GM04503 (cell line): ENCODE results near the gene ZNF500.

Experiments
- DNase-seq: peaks from one replicate; pipeline ENCODE4 v3.0.0-alpha.2; 2012; ENCODE audit warnings: low read depth

The ZNF500 gene

GRCh38 chr16:4766875-4767628, at the start of gene ZNF500:
ZNF500 (minus strand) TSS chr16:4767162; CDS start chr16:4765978, 1,184 bp downstream.
- DNase-seq, result peak; percentile 76

- DNase-seq, result no peak
Observed at GRCh38 chr16:4814542-4815173, 47.7 kb upstream of the ZNF500 start.

DNA sequence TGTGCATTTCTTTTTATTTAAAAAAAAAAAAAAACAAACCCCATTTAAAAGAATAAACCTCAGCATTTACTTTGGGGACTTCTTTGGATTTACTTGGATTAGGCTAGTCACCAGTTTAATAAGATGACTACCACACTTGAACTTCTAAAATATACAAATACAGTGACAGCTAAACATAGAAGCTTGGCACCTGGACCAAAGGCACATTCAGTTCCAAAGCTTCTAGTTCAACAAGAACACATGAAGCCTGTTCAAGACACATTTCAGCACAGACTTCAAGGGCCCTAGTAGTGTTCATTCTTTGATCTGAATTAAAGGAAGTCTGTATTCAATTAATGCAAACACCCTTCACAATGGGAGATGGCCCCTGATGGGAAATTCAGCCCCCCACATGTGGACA, 47.1 kb upstream of the ZNF500 start:
- DNase-seq, result no peak

- no peak for DNase-seq
Observed at GRCh38 chr16:4813251-4814003, 46.5 kb upstream of the ZNF500 start.

DNA sequence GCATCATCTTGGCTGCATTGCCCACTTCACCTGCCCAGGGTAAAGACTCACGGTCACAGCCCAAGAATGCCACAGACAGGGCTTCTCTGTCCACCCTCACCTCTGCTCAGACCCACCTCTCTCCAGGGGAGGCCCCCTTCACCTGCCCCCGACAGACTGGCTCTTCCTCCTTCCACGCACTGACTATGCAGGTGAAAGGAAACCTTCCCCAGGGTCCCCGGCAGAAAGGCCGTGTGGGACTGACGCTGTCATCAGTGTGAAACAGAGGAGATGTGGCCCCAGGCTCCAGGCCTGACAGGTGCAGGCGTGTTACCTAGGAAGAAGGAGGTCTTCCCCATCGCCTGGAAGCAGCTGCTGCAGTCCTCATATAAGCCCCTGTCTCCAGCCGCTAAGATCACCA, 44.8 kb upstream of the ZNF500 start:
- DNase-seq, result no peak

DNA sequence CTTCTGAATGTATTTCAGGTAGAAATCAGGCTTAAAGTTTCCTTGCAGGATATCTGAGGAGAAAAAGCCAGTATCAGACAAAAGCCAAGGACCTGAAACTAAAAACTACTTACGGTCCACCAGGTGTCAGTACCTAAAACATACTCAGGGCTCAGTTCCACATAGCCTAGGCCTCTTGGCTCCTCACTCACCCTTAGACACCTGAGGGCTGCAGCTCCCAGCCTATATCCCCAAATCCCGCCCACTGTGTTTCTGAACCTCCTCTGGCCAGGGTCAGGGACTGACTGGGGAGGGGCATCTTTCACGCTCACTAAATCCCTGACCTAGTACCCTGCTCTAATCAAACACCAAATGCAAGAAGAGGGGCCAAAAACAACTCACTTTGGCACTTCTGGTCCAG, 44.3 kb upstream of the ZNF500 start:
- no peak for DNase-seq

DNA sequence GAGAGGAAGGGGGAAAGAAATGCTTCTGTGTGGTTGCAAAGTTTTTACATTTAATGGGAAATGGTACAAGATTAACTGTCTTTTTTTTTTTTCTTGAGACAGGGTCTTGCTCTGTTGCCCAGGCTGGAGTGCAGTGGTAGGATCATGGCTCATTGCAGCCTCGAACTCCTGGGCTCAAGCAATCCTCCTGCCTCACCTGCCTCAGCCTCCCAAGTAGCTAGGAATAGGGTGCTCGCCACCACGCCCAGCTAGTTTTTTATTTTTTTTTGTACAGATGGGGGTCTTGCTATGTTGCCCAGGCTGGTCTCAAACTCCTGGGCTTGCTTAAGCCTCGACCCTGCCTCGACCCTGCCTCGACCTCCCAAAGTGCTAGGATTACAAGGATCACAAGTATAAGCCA, 39.3 kb upstream of the ZNF500 start:
- no peak for DNase-seq

DNA sequence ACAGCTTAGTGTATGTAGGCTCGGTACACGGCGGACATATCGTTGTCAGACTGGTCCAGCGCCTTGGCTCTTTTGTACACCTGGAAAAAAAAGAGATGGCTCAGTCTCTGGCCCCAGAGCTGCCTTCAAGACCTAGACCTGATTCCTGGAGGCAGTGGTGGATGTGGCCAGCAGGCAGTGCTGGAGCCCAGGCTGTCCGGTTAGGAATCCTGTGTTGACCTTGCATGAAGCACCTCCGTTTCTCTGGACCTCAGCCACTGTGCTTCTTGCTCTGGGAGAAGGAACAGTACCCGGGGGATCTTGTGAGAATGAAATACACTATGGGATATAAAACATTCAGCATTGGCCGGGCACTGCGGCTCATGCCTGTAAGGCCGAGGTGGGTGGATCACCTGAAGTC, 38.3 kb upstream of the ZNF500 start:
- DNase-seq, result no peak

DNA sequence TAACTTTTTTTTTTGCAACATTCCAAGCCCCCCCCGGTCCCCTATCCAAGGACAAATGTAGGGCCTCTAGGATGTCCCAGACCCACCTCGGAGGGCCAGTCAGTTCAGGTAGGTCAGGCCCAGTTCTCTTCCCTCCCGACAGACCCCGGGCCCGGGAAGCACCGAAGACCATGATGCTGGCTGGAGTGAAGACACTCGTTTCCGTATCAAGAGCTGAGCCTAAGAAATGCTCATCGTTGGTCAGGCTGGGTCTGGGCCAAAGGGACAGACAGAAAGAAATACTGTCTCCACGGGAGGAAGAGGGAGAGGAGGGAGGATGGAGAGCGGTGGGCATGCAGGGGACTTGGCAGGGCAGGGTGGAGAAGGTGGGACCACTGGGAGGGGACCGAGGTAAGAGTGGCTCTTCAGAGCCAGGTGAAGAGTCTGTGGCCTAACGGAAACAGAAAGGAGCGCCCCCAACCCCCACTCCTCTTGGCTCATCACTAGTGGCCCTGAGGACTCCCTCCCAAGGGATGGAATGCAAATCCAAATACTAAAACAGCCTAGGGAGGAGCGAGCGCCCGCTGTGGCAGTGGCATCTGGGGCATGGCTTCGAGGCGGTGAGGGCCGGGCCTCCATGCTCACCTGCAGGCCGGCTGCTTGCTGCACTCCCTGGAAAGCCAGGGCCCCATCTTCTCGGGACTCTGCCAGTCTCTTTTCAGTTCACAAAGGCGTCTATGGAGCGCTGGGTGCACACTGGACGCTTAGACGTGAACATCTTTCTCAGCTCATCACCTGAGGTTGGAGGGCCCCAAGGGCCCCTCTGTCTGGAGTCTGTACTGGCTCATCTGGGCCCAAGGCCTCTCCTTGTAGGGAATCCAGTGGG, 37.2 kb upstream of the ZNF500 start:
- DNase-seq, result no peak

- no peak for DNase-seq
Observed at GRCh38 chr16:4803401-4803844, 36.5 kb upstream of the ZNF500 start.

- DNase-seq, result peak; percentile 50
Observed at GRCh38 chr16:4802659-4803287, 35.8 kb upstream of the ZNF500 start.

- no peak for DNase-seq
Observed at GRCh38 chr16:4801962-4802658, 35.1 kb upstream of the ZNF500 start, which contains the start of gene ROGDI. ROGDI (minus strand) TSS chr16:4802633; CDS start chr16:4802571, 62 bp downstream.

DNA sequence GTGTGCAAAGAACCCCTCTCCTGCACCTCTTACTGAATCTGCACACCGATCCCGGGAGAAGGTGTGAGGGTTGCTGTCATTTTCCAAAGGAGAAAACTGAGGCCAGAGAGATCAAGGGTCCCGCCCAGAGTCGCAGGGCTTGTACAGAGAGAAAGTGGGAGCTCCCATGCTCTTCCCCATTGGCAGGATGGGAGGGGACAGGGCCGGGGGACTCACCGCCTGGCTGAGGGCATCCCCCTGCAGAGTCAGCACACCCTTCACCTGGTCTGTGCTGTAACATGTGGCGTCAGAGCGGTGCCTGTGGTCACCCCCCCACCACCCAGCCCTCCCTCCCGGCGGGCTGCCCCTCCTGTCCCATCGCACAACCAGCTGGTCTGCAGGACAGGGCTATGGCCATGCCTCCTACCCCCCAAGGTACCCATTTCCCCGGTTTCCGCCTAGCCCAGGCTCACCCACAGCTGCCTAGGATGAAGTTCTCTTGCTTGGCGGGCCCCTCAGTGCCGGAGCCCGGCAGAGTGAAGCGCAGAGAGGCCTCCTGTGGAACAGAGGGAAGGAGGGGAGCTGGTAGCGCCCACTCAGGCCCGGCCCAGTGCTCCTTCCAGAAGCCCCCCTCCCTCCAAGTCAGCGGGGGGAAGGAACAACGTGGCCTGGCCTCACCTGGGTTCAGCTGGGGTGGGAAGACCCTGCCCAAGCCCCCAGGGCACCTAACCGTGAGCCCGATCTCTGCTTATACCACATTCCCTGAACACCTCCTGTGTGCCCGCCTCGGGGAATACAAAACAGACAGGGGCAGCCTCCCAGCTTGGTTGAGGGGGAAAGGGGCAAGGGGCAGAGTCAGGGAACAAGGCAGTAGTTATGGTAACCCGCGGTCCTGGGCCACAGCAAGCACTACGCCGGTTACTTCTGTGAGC, 34.3 kb upstream of the ZNF500 start:
- no peak for DNase-seq

DNA sequence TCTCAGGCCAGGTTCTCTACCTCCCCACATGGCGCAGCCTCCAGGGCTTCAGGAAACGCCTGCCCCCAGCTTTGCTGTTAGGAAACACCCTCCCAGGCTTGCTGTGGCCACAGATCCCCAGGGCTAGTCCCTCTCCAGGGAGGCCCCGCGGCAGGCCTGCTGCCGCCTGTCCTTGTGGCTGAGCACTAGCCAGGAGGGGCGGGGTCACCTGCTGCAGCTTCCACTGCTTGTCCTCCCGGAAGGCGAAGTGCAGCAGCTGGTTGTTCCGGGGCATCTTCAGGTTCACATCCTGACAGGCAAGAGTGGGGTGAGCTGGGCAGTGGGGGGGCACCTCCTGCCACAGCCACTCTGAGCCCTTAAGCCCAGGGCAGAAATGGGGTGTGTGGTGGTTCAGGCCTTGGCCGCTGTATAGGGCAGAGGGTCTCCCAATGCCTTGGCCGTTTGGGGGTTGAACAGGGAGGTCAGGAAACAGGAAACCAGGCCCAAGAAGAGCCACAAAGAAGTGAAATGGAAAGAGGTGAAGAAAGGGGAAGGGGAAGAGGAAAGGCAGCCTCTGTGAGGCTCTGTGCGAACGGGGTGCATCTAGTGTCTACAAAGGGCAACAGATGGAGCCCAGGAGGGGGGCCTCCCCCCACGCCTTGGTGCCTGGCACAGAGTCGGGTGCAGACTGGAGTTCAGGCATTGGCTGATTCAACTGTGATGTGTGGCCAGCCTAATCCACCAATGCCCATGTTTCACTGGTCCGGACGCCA, 33.5 kb upstream of the ZNF500 start:
- DNase-seq, result no peak

GRCh38 chr16:4799171-4799855, 32.4 kb upstream of the ZNF500 start:
- DNase-seq, result no peak

- no peak for DNase-seq
Observed at GRCh38 chr16:4798456-4798855, 31.5 kb upstream of the ZNF500 start.

- DNase-seq, result no peak
Observed at GRCh38 chr16:4797805-4798252, 30.9 kb upstream of the ZNF500 start.
